Omental fat pad (tissue), 4 donors: Measurements from ENCODE around the gene FOXP1. TPM values are rescaled to one million over a fixed set of nuclear protein-coding genes. Genes with fewer than 3 reads are reported as not detected.

Experiments used
- ATAC-seq: fragments of 150-250 bp; one replicate; pipeline ENCODE4 v1.9.1; 2016; ENCODE audit warnings: mild to moderate bottlenecking, moderate library complexity; ENCODE audit not compliant: low FRiP score
- DNase-seq: peaks from one replicate; pipeline ENCODE4 v3.0.0-alpha.2; 2019; ENCODE audit warnings: low spot score
- total RNA-seq, 4 donors: library from RNA; depleted of rRNA; stranded (reverse); fragments of >200 nt; gene quantifications; one replicate each; pipeline ENCODE4 v1.1.0, GENCODE V29; 2016
- TF ChIP-seq, protein P1 (sequence below), 3 donors: fragments of 450-650 bp; IDR thresholded peaks; one replicate each; pipeline ENCODE4 v1.5.1; 2016 to 2017; ENCODE audit warnings: antibody characterized with exemption in 3 of 3, mild to moderate bottlenecking in 3 of 3, moderate library complexity in 2 of 3

The FOXP1 gene
- total RNA-seq, 4 donors from 2014 or later = 72.4 to 128 (median 76.7) TPM

DNA sequence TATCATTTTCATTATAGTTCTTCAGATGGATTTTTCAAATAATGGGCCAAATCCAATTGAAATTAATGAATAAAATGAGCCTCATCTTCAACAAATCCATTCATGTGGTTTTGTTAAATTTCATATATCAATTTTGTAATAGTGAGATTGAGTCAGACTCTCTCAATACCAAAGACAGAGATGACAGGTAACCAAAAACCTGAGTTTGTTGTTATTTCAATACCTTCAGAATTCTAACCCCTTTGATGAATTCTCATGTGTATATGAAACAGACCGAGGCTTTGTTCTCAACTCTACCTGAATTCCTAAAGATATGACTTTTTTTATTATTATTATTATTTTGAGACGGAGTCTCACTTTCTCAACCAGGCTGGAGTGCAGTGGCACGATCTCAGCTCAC, 92.8 kb downstream of the FOXP1 start:
- TF ChIP-seq, protein P1, sequence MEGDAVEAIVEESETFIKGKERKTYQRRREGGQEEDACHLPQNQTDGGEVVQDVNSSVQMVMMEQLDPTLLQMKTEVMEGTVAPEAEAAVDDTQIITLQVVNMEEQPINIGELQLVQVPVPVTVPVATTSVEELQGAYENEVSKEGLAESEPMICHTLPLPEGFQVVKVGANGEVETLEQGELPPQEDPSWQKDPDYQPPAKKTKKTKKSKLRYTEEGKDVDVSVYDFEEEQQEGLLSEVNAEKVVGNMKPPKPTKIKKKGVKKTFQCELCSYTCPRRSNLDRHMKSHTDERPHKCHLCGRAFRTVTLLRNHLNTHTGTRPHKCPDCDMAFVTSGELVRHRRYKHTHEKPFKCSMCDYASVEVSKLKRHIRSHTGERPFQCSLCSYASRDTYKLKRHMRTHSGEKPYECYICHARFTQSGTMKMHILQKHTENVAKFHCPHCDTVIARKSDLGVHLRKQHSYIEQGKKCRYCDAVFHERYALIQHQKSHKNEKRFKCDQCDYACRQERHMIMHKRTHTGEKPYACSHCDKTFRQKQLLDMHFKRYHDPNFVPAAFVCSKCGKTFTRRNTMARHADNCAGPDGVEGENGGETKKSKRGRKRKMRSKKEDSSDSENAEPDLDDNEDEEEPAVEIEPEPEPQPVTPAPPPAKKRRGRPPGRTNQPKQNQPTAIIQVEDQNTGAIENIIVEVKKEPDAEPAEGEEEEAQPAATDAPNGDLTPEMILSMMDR (IDR thresholded peaks at IDR 0.05) = no peak
- DNase-seq (no peak), ATAC-seq (no peak)

DNA sequence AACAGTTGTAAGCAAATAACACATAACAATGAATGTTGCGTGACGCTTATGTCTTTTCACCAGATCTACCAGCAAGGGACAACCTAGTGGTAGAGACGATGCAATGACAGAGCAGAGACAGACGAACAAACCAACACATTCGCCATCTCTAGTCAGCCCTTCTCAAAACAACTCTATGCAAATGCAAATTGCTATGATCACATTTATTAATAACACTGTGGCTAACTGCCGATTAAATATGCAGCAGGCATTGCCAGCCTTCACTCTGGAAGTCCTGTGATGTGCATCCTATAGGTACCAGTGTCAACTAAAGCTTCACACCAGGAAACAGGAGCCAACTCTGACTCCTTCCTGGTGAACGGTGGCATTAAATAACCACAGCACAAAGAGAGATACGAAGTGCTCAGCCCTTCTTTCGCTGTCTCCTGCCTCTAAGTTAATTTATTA, 94.2 kb downstream of the FOXP1 start:
- TF ChIP-seq, protein P1 (IDR thresholded peaks at IDR 0.05) = no peak

DNA sequence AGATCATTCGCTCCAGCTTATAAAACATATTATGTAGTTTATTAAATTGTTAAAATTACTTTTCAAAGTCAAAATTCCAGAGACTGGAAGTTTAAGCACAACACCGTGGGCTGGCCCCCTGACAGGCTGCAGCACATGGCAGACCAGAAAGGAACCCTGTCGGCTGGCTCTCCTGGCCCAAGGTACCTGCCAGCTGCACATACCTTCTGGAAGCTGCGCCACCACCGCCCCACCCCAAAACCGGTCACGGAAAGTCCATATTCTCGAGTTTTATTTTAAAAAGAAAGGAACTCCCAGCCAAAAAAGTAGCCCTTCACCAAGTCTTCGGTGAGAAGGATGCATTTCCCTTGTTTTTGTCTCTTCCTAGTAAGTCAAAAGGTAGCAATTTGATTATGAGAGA, 94.6 kb downstream of the FOXP1 start:
- TF ChIP-seq, protein P1 (IDR thresholded peaks at IDR 0.05) = no peak
- DNase-seq (no peak), ATAC-seq (no peak)

More for the DNA sequence above, 94.2 kb downstream of the FOXP1 start:
- ATAC-seq (no peak), DNase-seq (no peak)

DNA sequence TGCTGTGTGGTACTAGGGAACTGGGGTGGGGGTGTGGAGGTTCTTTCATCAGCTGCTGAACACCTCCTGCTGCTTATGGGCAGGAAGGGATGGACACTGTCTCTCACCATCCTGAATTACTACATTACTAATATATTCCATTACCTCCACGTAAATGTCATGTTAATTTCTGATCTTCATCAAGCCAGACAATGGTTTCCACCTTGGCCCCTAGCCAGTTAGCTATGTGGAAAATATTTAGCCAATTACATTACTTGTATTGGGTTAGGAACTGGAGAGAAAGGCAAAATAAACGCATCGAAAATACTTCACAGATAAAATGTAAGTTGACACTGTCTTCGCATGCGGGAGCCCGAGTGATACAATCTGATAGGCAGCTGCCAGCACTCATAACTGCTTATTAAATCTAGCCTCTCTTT, 95.1 kb downstream of the FOXP1 start:
- DNase-seq (no peak), ATAC-seq (no peak)
- TF ChIP-seq, protein P1 (IDR thresholded peaks at IDR 0.05) = no peak

DNA sequence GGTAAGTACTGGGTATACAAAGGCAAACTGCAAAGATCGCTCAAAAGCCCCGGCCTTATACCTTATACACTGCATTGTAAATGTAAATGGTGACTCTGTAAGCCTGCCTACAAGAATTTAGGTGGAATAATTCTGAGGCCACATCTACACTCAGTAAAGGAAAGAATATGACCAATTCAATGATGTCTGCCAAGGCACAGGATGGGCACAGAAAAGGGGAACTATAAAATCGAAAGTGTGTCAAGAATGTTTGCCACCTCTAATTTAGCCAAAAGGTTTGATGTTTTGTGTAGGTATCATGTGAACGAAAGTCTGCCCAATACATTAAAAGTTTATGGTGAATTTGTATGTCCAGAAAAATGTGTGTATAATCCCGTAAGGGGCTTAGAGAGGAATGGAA, 96.1 kb downstream of the FOXP1 start:
- TF ChIP-seq, protein P1 (IDR thresholded peaks at IDR 0.05) = no peak
- ATAC-seq (no peak), DNase-seq (no peak)

DNA sequence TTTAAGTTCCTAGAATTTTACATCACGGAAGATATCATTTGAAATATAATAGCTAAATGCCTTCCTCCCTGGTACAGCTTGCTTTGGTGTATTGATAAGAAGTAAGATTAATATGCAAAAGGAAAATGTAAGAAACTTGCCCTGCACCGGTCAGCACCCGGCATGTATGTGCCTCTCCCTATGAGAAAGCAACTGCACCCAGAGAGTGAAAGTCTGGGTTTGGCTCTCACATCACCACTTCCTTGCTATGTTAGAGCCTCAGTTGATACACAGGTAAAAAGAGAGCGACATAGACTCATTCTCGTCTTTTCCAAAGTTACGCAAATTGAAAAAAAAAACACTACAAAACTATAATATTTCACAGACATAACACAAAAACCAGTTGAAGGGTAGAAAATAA, 96.7 kb downstream of the FOXP1 start:
- no peak for DNase-seq
- TF ChIP-seq, protein P1 (IDR thresholded peaks at IDR 0.05) = no peak
- ATAC-seq = no peak

DNA sequence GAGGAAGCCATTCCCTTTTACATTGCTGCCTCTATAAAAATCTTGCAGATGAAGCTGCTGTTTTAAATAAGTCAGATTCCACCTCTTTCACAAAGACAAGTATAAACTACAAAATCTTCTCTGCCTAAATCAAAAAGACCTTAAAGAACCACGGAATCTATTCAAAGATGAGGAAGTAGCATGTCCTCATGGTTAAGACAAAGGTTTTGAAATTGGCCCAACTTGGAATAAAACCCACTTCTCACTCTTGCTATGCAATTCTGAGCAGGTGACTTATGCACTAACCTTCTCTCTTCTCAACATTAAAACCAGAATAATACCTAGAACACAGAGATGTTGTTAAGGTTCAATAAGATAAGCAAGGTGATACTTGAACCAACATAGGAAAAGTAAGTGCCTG, 97.6 kb downstream of the FOXP1 start:
- TF ChIP-seq, protein P1 (IDR thresholded peaks at IDR 0.05) = no peak
- DNase-seq (no peak), ATAC-seq (no peak)
